ENCODE results near the gene CERT1.

GRCh38 chr5:75546830-75547229 lies 35.4 kb upstream of the CERT1 start:
- TF ChIP-seq ZNF670 (tag by site-specific recombination; IDR thresholded peaks at IDR 0.05; ENCODE audit: low read depth) (no peak), CTCF (tag by site-specific recombination; IDR thresholded peaks at IDR 0.05) (no peak), SP2 (tag by site-specific recombination; IDR thresholded peaks at IDR 0.05) (no peak), ZBTB1 (tag by site-specific recombination; IDR thresholded peaks at IDR 0.05) (no peak), ZNF335 (tag by site-specific recombination; conservative IDR thresholded peaks at IDR 0.05) (no peak), ZXDB (tag by site-specific recombination; IDR thresholded peaks at IDR 0.05) (no peak), ZNF324 (tag by site-specific recombination; IDR thresholded peaks at IDR 0.05) (no peak), ZNF24 (tag by site-specific recombination; IDR thresholded peaks at IDR 0.05) (no peak), ZNF37A (tag by site-specific recombination; IDR thresholded peaks at IDR 0.05) (no peak), ZBTB11 (tag by site-specific recombination; conservative IDR thresholded peaks at IDR 0.05; ENCODE audit: low read depth) (no peak), ZBTB26 (tag by site-specific recombination; optimal IDR thresholded peaks at IDR 0.05) (no peak), ZNF121 (tag by site-specific recombination; IDR thresholded peaks at IDR 0.05) (no peak), YY1 (tag by site-specific recombination; IDR thresholded peaks at IDR 0.05) (no peak)

All from HEK293 (cell line).